ENCODE data around the gene SUGCT. TPM values are rescaled to one million over a fixed set of nuclear protein-coding genes. Genes with fewer than 3 reads are reported as not detected.

The SUGCT gene
- total and polyA plus RNA-seq, 12 donors: 8.4 to 96.4 (median 25.5) TPM

DNA sequence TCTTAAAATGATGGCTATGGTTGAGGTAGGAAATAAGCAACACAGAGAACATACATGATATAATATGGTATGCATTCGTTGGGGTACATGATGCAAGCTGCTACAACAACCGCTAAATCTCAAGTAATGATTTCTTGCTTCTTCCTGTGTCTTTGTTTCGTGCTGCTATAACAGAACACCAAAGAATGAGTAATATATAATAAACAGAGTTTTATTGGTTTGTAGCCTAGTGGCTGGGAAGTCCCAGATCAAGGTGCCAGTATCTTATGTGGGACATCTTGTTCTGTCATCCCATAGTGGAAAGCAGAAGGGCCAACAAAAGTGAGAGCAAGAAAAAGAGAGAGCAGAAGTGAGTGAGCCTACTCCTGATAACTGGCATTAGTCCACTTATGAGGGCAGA is 689.7 kb downstream of the SUGCT start:
- Histone ChIP-seq H3K27me3 (no peaks in the 10 kb centered on the region), H3K27ac (no peak overlapping the region), H3K4me1 (replicated peaks in 1 of 2) (no peaks in the 10 kb centered on the region), H3K9me3 (replicated peaks in 1 of 3) (no peaks in the 10 kb centered on the region), H3K36me3 (replicated peaks in 1 of 2) (no peaks in the 10 kb centered on the region), H3K4me3 (no peak overlapping the region)
- 89 to 98% (median 91%) methylated on average over 3 of the region's 3 CpGs for WGBS, 4 donors
- TF ChIP-seq, protein P1, sequence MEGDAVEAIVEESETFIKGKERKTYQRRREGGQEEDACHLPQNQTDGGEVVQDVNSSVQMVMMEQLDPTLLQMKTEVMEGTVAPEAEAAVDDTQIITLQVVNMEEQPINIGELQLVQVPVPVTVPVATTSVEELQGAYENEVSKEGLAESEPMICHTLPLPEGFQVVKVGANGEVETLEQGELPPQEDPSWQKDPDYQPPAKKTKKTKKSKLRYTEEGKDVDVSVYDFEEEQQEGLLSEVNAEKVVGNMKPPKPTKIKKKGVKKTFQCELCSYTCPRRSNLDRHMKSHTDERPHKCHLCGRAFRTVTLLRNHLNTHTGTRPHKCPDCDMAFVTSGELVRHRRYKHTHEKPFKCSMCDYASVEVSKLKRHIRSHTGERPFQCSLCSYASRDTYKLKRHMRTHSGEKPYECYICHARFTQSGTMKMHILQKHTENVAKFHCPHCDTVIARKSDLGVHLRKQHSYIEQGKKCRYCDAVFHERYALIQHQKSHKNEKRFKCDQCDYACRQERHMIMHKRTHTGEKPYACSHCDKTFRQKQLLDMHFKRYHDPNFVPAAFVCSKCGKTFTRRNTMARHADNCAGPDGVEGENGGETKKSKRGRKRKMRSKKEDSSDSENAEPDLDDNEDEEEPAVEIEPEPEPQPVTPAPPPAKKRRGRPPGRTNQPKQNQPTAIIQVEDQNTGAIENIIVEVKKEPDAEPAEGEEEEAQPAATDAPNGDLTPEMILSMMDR (IDR thresholded peaks at IDR 0.05): no peak
- TF ChIP-seq POLR2A (IDR thresholded peaks at IDR 0.05): no peak
- DNase-seq: no peak
- intact Hi-C loops (cut with DNase I): no loop called here

DNA sequence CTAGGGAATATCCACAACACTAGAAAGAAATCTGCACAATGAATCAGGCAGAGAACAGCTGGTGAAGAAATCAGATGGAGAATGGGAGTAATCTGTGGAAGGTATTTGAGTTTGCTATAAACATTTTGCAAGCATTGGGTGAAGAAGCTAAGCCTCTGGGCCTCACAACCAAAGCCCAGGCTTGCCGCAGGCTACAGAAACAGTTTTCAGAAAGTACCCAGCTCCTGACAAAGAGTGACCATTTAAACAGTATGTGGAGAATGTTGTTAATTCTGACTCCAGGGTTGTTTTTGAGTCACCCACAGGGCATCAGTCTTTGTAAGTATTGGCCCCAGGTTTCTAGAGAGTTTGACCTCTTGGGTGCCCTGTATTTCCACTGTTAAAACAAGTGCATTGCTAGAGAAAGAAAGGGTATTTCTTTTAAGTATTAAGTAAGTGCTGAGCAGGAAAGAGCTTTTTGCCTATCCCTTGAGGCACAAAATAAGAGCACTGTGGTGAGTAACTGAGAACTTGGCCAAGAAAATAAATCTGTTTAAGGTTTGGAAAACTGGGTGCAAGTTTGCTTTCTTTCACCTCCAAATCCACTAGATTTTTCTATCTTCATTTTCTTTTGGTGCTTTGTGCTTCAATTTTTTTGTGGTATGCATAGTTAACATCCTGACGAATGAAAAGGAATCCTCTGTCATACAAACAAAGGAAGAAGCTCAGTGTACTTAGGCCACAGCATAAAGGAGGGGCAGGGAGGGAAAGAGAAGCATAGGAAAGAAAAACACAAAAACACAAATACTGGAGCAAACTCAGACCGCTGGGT is 691.8 kb downstream of the SUGCT start:
- Histone ChIP-seq H3K4me1 (replicated peaks in 1 of 2) (no peaks in the 10 kb centered on the region), H3K4me3 (no peak overlapping the region), H3K9me3 (replicated peaks in 1 of 3) (no peaks in the 10 kb centered on the region), H3K27me3 (no peaks in the 10 kb centered on the region), H3K36me3 (replicated peaks in 1 of 2) (no peaks in the 10 kb centered on the region), H3K27ac (no peak overlapping the region)
- intact Hi-C loops (cut with DNase I): no loop called here
- DNase-seq: no peak
- TF ChIP-seq, protein P1 (IDR thresholded peaks at IDR 0.05): no peak
- TF ChIP-seq POLR2A (IDR thresholded peaks at IDR 0.05): no peak
- WGBS, 4 donors: 68 to 79% (median 74%) methylated on average over 3 of the region's 3 CpGs

DNA sequence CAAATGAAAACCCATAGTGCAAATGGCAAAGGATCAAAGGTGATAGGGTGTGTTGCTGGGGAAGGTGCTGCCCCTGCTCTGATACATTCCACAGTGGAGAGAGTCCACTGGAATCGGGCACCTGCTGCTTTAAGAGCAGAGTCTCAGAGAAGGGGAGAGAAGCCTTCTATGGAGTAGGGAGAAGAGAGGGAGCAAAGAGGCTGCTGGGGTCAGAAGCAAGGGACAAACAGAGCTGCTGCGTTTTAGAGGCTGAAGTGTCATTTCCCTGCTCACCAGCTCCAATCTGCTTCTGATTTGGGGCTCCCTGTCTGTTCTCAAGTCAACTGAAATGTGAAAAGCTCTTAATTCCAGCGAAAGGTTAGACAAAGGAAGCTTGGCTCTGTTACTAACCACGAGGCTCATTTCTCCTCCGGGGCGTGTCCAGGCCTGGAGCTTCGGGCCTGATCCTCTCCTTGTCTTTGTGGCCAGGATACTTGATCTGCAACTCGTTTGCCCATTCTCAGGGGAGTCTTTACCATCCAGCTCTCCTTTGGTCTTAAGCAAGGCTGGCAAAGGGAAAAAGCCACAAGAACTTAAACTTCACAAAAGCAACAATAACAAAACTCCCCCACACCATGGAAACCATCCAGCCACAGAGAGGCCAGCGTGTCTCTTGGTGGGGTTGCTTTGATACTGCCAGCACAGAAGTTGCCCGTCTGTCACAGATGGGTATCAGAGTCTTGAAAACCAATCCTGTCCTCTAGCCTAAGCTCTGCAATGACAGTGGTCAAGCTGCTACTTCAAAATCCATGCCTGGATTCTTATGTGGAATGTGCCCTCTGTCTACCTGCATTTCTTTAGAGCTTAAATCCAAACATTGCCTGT is 692.6 kb downstream of the SUGCT start:
- no peaks in the 10 kb centered on the region for H3K9me3 ChIP-seq (replicated peaks in 1 of 3)
- intact Hi-C loops (cut with DNase I): no loop called here
- no peaks in the 10 kb centered on the region for H3K27me3 ChIP-seq
- TF ChIP-seq, protein P1 (IDR thresholded peaks at IDR 0.05): no peak
- TF ChIP-seq POLR2A (IDR thresholded peaks at IDR 0.05): no peak
- no peak overlapping the region for H3K27ac ChIP-seq
- DNase-seq: no peak
- H3K36me3 ChIP-seq (replicated peaks in 1 of 2): no peaks in the 10 kb centered on the region
- no peak overlapping the region for H3K4me3 ChIP-seq
- 77 to 87% (median 80%) methylated on average over 10 of the region's 10 CpGs for WGBS, 4 donors
- no peaks in the 10 kb centered on the region for H3K4me1 ChIP-seq (replicated peaks in 1 of 2)
